A673 (cell line): ENCODE measurements around the gene CDK19. TPM values are rescaled to one million over a fixed set of nuclear protein-coding genes. Genes with fewer than 3 reads are reported as not detected.
"Not testable (repeated sequence)": the region's sequence is repeated elsewhere in the genome, so short reads cannot be mapped to it uniquely, and the experiment has no call there.

Source experiments
- BruUV-seq: library from RNA; stranded (reverse); fragments of 400-500 nt; replicated peaks from 2 replicates; lab custom pipeline; 2021; lab: Mats Ljungman, UMichigan
- CTCF ChIA-PET: fragments of 300-600 bp; sonication (Branson Sonifier 250); formaldehyde crosslinking; loops from one replicate; lab custom pipeline; 2022; ENCODE audit warnings: antibody characterized with exemption; lab: Charles Lee
- POLR2A ChIA-PET: fragments of 300-600 bp; sonication (Branson Sonifier 250); formaldehyde crosslinking; loops from one replicate; lab custom pipeline; 2022; ENCODE audit warnings: antibody characterized with exemption; ENCODE audit not compliant: low non-redundant PET; lab: Charles Lee
- DNase-seq: peaks from one replicate; pipeline ENCODE4 v3.0.0-alpha.2; 2015; ENCODE audit warnings: low spot score
- H3K27ac ChIP-seq: fragments of 200-600 bp; sonication (generic); 2 replicates; pipeline ENCODE4 v1.5.1; 2016; ENCODE audit warnings: mixed run types, low read depth, mild to moderate bottlenecking, mixed read lengths, antibody characterized with exemption, low read length; ENCODE audit not compliant: poor library complexity, severe bottlenecking
- H3K27me3 ChIP-seq: fragments of 200-600 bp; sonication (generic); replicated peaks from 2 replicates; pipeline ENCODE4 v1.6.1; 2017; ENCODE audit warnings: mixed run types, low read depth, mild to moderate bottlenecking, mixed read lengths, antibody characterized with exemption, low read length; ENCODE audit not compliant: insufficient read depth, poor library complexity
- H3K36me3 ChIP-seq: fragments of 200-600 bp; sonication (generic); 2 replicates; pipeline ENCODE4 v1.6.1; 2016; ENCODE audit warnings: mixed run types, mild to moderate bottlenecking, mixed read lengths, antibody characterized with exemption, low read length; ENCODE audit not compliant: insufficient read depth, poor library complexity, severe bottlenecking
- H3K4me1 ChIP-seq: fragments of 200-600 bp; sonication (generic); 2 replicates; pipeline ENCODE4 v1.6.1; 2017; ENCODE audit warnings: mixed run types, mild to moderate bottlenecking, mixed read lengths, antibody characterized with exemption, low read length; ENCODE audit not compliant: insufficient read depth, poor library complexity, severe bottlenecking
- H3K4me3 ChIP-seq: fragments of 200-600 bp; sonication (generic); 2 replicates; pipeline ENCODE4 v1.5.1; 2016; ENCODE audit warnings: low read depth, mixed run types, mild to moderate bottlenecking, mixed read lengths, low read length; ENCODE audit not compliant: poor library complexity, severe bottlenecking
- H3K9me3 ChIP-seq: fragments of 200-600 bp; sonication (generic); 2 replicates; pipeline ENCODE4 v1.6.1; 2016; ENCODE audit warnings: mixed run types, low read depth, mild to moderate bottlenecking, mixed read lengths, antibody characterized with exemption, low read length; ENCODE audit not compliant: poor library complexity, severe bottlenecking
- EZH2 ChIP-seq: fragments of 200-600 bp; sonication (generic); IDR thresholded peaks from 2 replicates; pipeline ENCODE4 v1.6.1; 2017; ENCODE audit warnings: borderline replicate concordance, low read depth, mild to moderate bottlenecking, mixed read lengths, antibody characterized with exemption, low read length; ENCODE audit not compliant: poor library complexity, severe bottlenecking
- intact Hi-C: fragments of 100-400 bp; cut with micrococcal nuclease; formaldehyde crosslinking; loops from one replicate; pipeline ENCODE4 v1.10.0; 2022; ENCODE audit not compliant: unreplicated experiment
- total RNA-seq: library from RNA; stranded (reverse); gene quantifications from 2 replicates; pipeline ENCODE4 v1.2.3, GENCODE V29; 2021
- TF ChIP-seq, protein P1 (sequence below): fragments of 300-800, 200-600 bp; sonication (generic); conservative IDR thresholded peaks from 2 replicates; pipeline ENCODE4 v1.5.1; 2017; ENCODE audit warnings: low read depth, mild to moderate bottlenecking, antibody characterized with exemption, low read length, moderate library complexity, mixed read lengths

CDK19 gene
- total RNA-seq, 1 experiment from 2014 or later = 23.7 TPM

DNA sequence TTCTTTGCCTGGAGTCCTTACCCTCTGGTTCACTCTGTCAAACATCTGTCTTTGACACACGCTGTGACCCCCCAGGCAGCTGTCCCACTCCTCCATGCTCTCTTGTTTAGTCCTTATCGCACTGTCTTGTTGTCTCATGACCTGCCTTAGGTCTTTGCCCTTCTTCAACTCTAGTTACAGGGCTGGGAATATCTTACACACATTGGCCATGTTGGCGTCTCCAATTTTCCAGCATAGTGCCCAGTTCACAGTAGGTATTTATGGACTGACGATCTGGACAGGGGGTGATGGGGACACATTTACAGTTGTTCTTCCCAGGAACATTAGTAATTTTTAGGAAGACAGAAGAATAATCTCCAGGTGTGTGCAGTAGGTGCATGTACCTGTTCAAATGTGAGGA, 209.1 kb downstream of the CDK19 start:
- H3K27ac ChIP-seq = no peak overlapping the region
- intact Hi-C loops = no loop called here
- no peaks in the 10 kb centered on the region for H3K9me3 ChIP-seq
- TF ChIP-seq EZH2 = no peak
- TF ChIP-seq, protein P1, sequence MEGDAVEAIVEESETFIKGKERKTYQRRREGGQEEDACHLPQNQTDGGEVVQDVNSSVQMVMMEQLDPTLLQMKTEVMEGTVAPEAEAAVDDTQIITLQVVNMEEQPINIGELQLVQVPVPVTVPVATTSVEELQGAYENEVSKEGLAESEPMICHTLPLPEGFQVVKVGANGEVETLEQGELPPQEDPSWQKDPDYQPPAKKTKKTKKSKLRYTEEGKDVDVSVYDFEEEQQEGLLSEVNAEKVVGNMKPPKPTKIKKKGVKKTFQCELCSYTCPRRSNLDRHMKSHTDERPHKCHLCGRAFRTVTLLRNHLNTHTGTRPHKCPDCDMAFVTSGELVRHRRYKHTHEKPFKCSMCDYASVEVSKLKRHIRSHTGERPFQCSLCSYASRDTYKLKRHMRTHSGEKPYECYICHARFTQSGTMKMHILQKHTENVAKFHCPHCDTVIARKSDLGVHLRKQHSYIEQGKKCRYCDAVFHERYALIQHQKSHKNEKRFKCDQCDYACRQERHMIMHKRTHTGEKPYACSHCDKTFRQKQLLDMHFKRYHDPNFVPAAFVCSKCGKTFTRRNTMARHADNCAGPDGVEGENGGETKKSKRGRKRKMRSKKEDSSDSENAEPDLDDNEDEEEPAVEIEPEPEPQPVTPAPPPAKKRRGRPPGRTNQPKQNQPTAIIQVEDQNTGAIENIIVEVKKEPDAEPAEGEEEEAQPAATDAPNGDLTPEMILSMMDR = no peak
- ChIA-PET CTCF (no interaction called here), POLR2A (no interaction called here)
- H3K4me1 ChIP-seq = no peaks in the 10 kb centered on the region
- H3K36me3 ChIP-seq = no peaks in the 10 kb centered on the region
- BruUV-seq = no TSS peak
- H3K27me3 ChIP-seq = no peaks in the 10 kb centered on the region
- DNase-seq = no peak
- H3K4me3 ChIP-seq = no peak overlapping the region

DNA sequence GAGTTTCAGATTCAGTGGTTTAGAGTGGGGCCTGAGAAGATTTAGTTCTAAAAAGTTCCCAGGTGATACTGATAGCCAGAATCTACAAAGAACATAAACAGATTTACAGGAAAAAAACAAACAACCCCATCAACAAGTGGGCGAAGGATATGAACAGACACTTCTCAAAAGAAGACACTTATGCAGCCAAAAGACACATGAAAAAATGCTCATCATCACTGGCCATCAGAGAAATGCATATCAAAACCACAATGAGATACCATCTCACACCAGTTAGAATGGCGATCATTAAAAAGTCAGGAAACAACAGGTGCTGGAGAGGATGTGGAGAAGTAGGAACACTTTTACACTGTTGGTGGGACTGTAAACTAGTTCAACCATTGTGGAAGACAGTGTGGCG, 214.6 kb downstream of the CDK19 start:
- POLR2A ChIA-PET, H3K9me3 ChIP-seq, intact Hi-C loops, BruUV-seq, H3K27ac ChIP-seq, H3K27me3 ChIP-seq, H3K4me3 ChIP-seq, H3K4me1 ChIP-seq, DNase-seq, H3K36me3 ChIP-seq, CTCF ChIA-PET: not testable (repeated sequence)

DNA sequence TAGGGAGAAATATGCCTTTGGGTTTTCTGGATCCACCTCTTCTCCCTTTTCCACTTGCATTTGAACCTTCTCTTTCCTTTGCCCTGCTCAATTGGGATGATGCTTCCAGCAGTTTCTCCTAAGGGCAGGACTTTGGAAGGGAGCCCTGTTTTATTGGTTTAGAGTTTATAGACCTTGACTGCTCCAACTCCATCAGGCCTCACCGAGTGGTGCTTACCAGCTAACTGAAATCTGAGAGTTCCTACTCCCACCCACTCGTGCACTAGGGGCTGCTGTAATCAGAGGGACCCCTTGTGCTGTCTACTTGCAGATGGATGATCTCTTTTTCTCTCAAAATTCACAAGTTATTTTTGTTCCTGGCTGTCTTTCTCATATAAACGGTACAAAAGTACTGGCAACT, 217.5 kb downstream of the CDK19 start:
- Histone ChIP-seq H3K36me3 (no peaks in the 10 kb centered on the region), H3K27me3 (no peaks in the 10 kb centered on the region), H3K4me3 (no peak overlapping the region), H3K27ac (no peak overlapping the region), H3K9me3 (no peaks in the 10 kb centered on the region), H3K4me1 (no peaks in the 10 kb centered on the region)
- ChIA-PET CTCF (no interaction called here), POLR2A (no interaction called here)
- no peak for TF ChIP-seq EZH2
- TF ChIP-seq, protein P1 = no peak
- no TSS peak for BruUV-seq
- DNase-seq = no peak
- intact Hi-C loops = no loop called here

DNA sequence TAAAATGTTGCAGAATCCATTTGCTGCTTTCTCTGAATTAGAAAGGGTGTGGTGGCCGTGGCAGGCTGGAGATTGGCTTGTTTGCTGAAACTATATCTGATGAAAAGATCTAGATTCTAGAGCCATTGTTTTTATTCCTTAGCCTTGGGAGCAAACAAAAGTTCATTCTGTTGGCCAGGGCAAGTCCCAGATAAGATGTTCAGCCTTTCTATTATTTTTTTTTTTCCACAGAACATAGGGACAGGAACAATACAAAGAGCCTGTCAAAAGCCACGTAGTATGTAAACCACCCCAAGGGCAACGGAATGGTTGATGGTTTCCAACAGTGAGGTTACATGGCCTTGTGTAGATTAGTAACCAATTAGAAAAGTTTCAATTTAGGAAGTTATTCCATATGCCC, 218.9 kb downstream of the CDK19 start:
- Histone ChIP-seq H3K4me3 (no peak overlapping the region), H3K27me3 (no peaks in the 10 kb centered on the region), H3K36me3 (no peaks in the 10 kb centered on the region), H3K27ac (no peak overlapping the region), H3K9me3 (no peaks in the 10 kb centered on the region), H3K4me1 (no peaks in the 10 kb centered on the region)
- no TSS peak for BruUV-seq
- DNase-seq = no peak
- intact Hi-C loops = no loop called here
- ChIA-PET POLR2A (no interaction called here), CTCF (no interaction called here)
- no peak for TF ChIP-seq EZH2
- TF ChIP-seq, protein P1 = no peak
